Astrocyte of the spinal cord (primary cell): ENCODE data around the gene SMNDC1.

Experiments
- DNase-seq: peaks from one replicate; pipeline ENCODE4 v3.0.0; 2011; ENCODE audit warnings: low read depth, low spot score
- H3K4me3 ChIP-seq: 2 replicates; pipeline ENCODE4 v1.5.1; 2011; ENCODE audit warnings: low read depth, mild to moderate bottlenecking, low read length, moderate library complexity
- in situ Hi-C: cut with HindIII; loops from 2 replicates; pipeline ENCODE4 v1.10.0; 2017; ENCODE audit warnings: low sequenced_read_pairs
- TF ChIP-seq, protein P1 (sequence below): IDR thresholded peaks from 2 replicates; pipeline ENCODE4 v1.5.1; 2012; ENCODE audit warnings: low read depth, mild to moderate bottlenecking, low read length, inconsistent platforms

SMNDC1 gene

DNA sequence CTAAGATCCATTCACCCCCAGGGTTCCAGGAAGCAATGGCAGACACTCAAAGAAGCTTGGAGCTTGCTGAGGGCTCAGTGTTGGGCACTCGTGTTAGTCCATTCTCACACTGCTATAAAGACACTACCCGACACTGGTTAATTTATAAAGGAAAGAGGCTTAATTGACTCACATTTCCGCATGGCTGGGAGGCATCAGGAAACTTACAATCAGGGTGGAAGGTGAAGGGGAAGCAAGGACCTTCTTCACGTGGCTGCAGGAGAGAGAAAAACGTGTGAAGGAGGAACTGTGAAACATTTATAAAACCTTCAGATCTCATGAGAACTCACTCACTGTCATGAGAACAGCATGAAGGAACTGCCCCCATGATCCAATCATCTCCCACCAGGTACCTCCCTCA lies 44.7 kb upstream of the SMNDC1 start:
- in situ Hi-C loops, result no loop called here
- no peak for DNase-seq
- TF ChIP-seq, protein P1, sequence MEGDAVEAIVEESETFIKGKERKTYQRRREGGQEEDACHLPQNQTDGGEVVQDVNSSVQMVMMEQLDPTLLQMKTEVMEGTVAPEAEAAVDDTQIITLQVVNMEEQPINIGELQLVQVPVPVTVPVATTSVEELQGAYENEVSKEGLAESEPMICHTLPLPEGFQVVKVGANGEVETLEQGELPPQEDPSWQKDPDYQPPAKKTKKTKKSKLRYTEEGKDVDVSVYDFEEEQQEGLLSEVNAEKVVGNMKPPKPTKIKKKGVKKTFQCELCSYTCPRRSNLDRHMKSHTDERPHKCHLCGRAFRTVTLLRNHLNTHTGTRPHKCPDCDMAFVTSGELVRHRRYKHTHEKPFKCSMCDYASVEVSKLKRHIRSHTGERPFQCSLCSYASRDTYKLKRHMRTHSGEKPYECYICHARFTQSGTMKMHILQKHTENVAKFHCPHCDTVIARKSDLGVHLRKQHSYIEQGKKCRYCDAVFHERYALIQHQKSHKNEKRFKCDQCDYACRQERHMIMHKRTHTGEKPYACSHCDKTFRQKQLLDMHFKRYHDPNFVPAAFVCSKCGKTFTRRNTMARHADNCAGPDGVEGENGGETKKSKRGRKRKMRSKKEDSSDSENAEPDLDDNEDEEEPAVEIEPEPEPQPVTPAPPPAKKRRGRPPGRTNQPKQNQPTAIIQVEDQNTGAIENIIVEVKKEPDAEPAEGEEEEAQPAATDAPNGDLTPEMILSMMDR, result no peak
- H3K4me3 ChIP-seq, result no peak overlapping the region

DNA sequence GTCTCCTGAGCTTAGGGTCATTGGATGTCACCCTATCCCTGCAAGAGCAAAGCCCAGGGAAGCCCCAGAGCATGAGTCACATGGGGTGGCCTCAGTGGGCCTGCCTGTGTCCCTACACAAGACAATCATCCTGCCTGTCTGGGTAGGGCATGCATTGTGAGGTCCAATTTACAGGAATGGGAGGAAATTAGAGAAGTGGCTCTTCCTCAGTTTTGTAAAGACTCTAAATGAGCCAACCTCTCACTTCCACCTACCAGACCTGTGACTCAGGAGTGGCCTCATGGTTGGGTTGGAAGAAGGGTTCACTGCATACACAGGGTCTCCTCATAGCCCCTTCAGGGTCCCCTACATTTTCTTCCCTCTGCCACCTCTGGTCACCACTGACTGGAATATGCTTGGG lies 43.6 kb upstream of the SMNDC1 start:
- no peak overlapping the region for H3K4me3 ChIP-seq
- no peak for DNase-seq
- TF ChIP-seq, protein P1, result no peak
- in situ Hi-C loops, result no loop called here

DNA sequence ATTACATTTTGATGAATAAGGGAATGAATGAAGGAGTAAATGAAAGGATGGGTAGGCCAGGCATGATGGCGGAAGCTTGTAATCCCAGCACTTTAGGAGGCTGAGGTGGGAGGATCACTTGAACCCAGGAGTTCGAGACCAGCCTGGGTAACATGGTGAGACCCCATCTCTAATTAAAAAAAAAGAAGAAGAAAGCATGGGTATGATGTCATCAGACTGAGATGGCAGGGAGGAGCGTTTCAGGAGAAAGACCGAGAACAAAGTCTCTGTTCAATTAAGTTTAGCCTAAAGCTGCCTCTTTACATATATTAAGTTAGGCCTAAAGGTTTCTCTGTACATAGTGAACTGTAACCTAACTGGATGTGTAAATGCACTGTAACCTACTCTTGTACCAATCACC lies 42.2 kb upstream of the SMNDC1 start:
- no peak for DNase-seq
- TF ChIP-seq, protein P1, result no peak
- in situ Hi-C loops, result no loop called here
- no peak overlapping the region for H3K4me3 ChIP-seq

DNA sequence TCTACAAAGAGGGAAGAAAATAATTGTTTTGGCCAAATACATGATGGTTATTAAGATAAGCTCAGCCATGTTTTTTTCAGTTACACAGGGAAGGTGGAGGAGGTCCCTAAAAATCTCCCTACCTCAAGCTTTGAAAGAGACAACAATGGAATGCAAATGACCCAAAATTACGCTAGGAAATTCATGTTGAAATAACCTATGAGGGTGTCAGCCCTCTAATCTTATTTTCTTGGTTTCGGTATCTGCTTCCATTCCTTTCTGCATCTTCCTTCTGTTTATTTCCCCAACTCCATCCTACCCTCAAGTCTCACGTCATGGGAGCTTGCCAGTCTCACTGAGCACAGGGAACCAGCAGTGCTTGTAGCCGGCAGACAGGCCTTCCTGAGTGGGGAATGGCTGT lies 40.6 kb upstream of the SMNDC1 start:
- no peak for DNase-seq
- H3K4me3 ChIP-seq, result no peak overlapping the region
- TF ChIP-seq, protein P1, result no peak
- in situ Hi-C loops, result no loop called here

DNA sequence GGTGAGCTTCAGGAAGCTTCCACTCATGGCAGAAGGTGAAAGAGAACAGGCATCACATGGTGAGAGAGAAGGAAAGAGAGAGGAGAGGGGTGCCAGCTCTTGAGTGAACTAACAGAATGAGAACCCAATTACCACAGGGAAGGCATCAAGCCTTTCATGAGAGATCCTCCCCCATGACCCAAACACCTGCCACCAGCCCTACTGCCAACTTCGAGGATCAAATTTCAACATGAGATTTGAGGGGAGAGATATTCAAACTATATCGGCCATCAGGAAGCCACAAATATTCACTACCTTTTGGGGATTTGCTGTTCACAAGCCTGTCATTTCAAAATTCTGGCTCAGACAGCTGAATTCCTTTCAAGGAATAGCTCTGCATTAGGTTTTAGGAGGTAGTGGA lies 39.9 kb upstream of the SMNDC1 start:
- no peak overlapping the region for H3K4me3 ChIP-seq
- TF ChIP-seq, protein P1, result no peak
- DNase-seq, result no peak
- in situ Hi-C loops, result no loop called here

DNA sequence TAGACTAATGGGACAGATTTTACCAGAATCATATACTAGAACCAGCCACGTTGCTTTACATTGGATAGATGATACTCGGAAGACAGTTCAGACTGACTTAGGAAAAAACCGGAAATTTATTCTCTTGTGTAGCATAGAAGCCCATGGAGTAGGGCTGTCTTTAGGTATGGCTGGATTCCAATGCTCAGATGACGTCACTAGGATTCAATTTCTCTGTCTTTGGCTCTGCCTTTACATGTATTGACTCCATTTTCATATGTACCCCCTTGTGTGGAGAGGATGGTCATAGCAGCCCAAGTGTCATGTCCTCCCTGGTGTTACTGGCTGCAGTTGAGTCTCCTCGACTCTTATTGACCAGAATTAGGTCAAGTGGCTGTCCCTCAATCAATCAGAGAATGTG lies 39.2 kb upstream of the SMNDC1 start:
- in situ Hi-C loops, result no loop called here
- TF ChIP-seq, protein P1, result no peak
- no peak for DNase-seq
- no peak overlapping the region for H3K4me3 ChIP-seq

DNA sequence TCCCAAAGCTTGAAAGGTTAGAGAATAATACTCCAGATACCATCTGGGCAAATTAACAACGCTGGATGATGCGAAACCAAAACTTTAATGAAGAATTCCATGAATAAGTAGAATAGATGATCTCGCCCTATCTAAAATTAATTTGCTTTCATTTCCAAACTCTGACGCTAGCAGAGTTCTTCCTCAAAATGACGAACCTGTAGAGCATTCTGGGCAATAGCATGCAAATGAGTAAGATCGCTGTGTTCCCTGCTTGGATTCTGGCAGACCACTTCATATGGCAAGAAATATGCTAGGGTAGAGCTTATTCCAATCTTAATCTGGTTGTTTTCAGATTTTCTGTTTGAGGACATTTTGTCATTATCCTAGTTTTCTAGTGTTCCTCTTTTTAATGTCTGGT lies 36.1 kb upstream of the SMNDC1 start:
- H3K4me3 ChIP-seq, result no peak overlapping the region
- in situ Hi-C loops, result no loop called here
- TF ChIP-seq, protein P1, result no peak
- peak; percentile 47 for DNase-seq
